ENCODE measurements around the gene AZIN2. TPM values are rescaled to one million over a fixed set of nuclear protein-coding genes. Genes with fewer than 3 reads are reported as not detected.

Gene AZIN2
- total and polyA plus RNA-seq, 9 of the 15 experiments (the other 6 are each of a cell fraction or from before 2014, with no cell fraction given) = 0.06 to 0.91 (median 0.42) TPM; not detected in 2

GRCh38 chr1:33070628-33071027 is 10.3 kb upstream of the AZIN2 start:
- Histone ChIP-seq H3K4me1 (replicated peaks in 1 of 2; ENCODE audit: control insufficient read depth in 2 of 2, insufficient read depth in 2 of 2, low read length in 2 of 2) (no peaks in the 10 kb centered on the region), H3K4me3 (no peak overlapping the region), H3K9me1 (ENCODE audit: control insufficient read depth, insufficient read depth, low read length) (no peaks in the 10 kb centered on the region), H3K9ac (ENCODE audit: insufficient read depth in 1 of 2, low read depth in 2 of 2, low read length in 2 of 2) (no peak overlapping the region), H4K20me1 (replicated peaks; ENCODE audit: control insufficient read depth, insufficient read depth, low read length) (no peaks in the 10 kb centered on the region), H2AFZ (ENCODE audit: low read depth, low read length) (no peak overlapping the region), H3K27me3 (ENCODE audit: control insufficient read depth in 2 of 2, insufficient read depth in 2 of 2, low read length in 2 of 2) (0 out of 5 replicates have a peak, but pooled peaks cover 2 to 12% of the 10 kb centered on the region in 2 experiments), H3K4me2 (ENCODE audit: insufficient read depth, low read length) (no peak overlapping the region), H3K27ac (ENCODE audit: extremely low read depth, low read depth, low read length) (no peak overlapping the region), H3K36me3 (ENCODE audit: control insufficient read depth, insufficient read depth, low read length) (no peaks in the 10 kb centered on the region), H3K79me2 (ENCODE audit: control insufficient read depth, insufficient read depth, low read length) (no peaks in the 10 kb centered on the region), H3K9me3 (replicated peaks; ENCODE audit: control insufficient read depth, insufficient read depth, low read depth, low read length) (0 out of 2 replicates have a peak, but pooled peaks cover 6% of the 10 kb centered on the region)
- intact Hi-C loops (cut with micrococcal nuclease) (no loop called here), in situ Hi-C loops (cut with MboI) (no loop called here)
- FAIRE-seq = no peak
- ChIA-PET POLR2A (no interaction called here), CTCF (ENCODE audit: low intra/inter-chr PET ratio) (no interaction called here)
- BruUV-seq (replicated peaks) = no TSS peak
- no peak for DNase-seq (ENCODE audit: extremely low read depth in 1 of 4, low spot score in 3 of 4)
- ATAC-seq = no peak
- WGBS (ENCODE audit: insufficient coverage, low coverage, missing lambda C conversion rate) = 6% methylated on average over 1 of the region's 1 CpG
- TF ChIP-seq YBX1 (IDR thresholded peaks at IDR 0.05) (0 out of 2 replicates have a peak, but pooled peaks have one; percentile 47), EGR1 (conservative IDR thresholded peaks at IDR 0.05) (no peak), MBD2 (IDR thresholded peaks at IDR 0.05; ENCODE audit: borderline replicate concordance, low read depth) (no peak), ZNF512 (tag; IDR thresholded peaks at IDR 0.05) (peak; percentile 82), PML (IDR thresholded peaks at IDR 0.05; ENCODE audit: low read length) (no peak), DMBX1 (CRISPR knock-in tag; IDR thresholded peaks at IDR 0.05; ENCODE audit: borderline replicate concordance) (no peak), RBBP5 (IDR thresholded peaks at IDR 0.05; ENCODE audit: borderline replicate concordance, insufficient read depth, low read length, poor library complexity, severe bottlenecking) (no peak), MGA (IDR thresholded peaks at IDR 0.05) (no peak; the same call in 1 of the 2 replicates), ZNF146 (CRISPR knock-in tag; IDR thresholded peaks at IDR 0.05; ENCODE audit: unreplicated experiment) (no peak), CHD1 (IDR thresholded peaks at IDR 0.05; ENCODE audit: low read length) (no peak)

Measured in K562 (cell line).